AG04450 (cell line): ENCODE measurements around the gene KCTD1. TPM values are rescaled to one million over a fixed set of nuclear protein-coding genes. Genes with fewer than 3 reads are reported as not detected.

Experiments used
- CTCF ChIA-PET: fragments of 300-600, 350-600 bp; formaldehyde crosslinking; extraction: SDS; loops from one replicate; lab custom pipeline; 2022; ENCODE audit warnings: antibody characterized with exemption, inconsistent platforms; lab: Charles Lee
- POLR2A ChIA-PET: fragments of 350-600 bp; formaldehyde crosslinking; extraction: SDS; loops from one replicate; lab custom pipeline; 2021; ENCODE audit warnings: antibody characterized with exemption, inconsistent platforms; lab: Yijun Ruan, JAX
- DNase-seq: peaks from one replicate; pipeline ENCODE4 v3.0.0-alpha.2; 2011; ENCODE audit warnings: low read depth, low spot score
- H3K27ac ChIP-seq: one replicate; pipeline ENCODE4 v1.5.1; 2012; ENCODE audit warnings: low read depth, low read length, control low read depth
- H3K27me3 ChIP-seq: one replicate; pipeline ENCODE4 v1.6.0; 2012; ENCODE audit warnings: low read length; ENCODE audit not compliant: control insufficient read depth, insufficient read depth
- H3K4me3 ChIP-seq: 2 replicates; pipeline ENCODE4 v1.5.1; 2011; ENCODE audit warnings: mild to moderate bottlenecking, low read depth, low read length, control low read depth
- H3K9me3 ChIP-seq: 2 replicates; pipeline ENCODE4 v1.5.1; 2012; ENCODE audit warnings: low read length; ENCODE audit not compliant: control insufficient read depth, insufficient read depth
- CTCF ChIP-seq: IDR thresholded peaks from 2 replicates; pipeline ENCODE4 v1.5.1; 2011; ENCODE audit warnings: low read depth, low read length, control low read depth, inconsistent platforms
- polyA plus RNA-seq: library from polyadenylated mRNA; depleted of rRNA; stranded (reverse); fragments of >200 nt; gene quantifications from 2 replicates; pipeline ENCODE4 v1.2.3, GENCODE V29; 2011

Gene KCTD1
- polyA plus RNA-seq, 1 experiment: 5.0 TPM

- ChIA-PET POLR2A (no interaction called here), CTCF (interaction anchor here (0.6 to 1.9 kb wide), 3 partner anchors 32 to 167 kb away, joined by 3 to 7 read pairs (median 4); partner anchors contain the start of gene KCTD1)
- Histone ChIP-seq H3K9me3 (no peaks in the 10 kb centered on the region), H3K27me3 (no peaks in the 10 kb centered on the region), H3K27ac (no peak overlapping the region), H3K4me3 (no peak overlapping the region)
- no peak for TF ChIP-seq CTCF
- no peak for DNase-seq
These were observed 59.8 kb downstream of the KCTD1 start for GRCh38 chr18:26488417-26489009.

GRCh38 chr18:26487437-26487836 is 60.9 kb downstream of the KCTD1 start:
- no peaks in the 10 kb centered on the region for H3K9me3 ChIP-seq
- CTCF ChIA-PET: interaction anchor here (1.9 kb wide), 1 partner anchor 61 kb away, joined by 7 read pairs; the partner anchor contains the start of gene KCTD1
- DNase-seq: no peak
- no peak for TF ChIP-seq CTCF
- no peak overlapping the region for H3K4me3 ChIP-seq
- H3K27me3 ChIP-seq: no peaks in the 10 kb centered on the region
- no peak overlapping the region for H3K27ac ChIP-seq
- POLR2A ChIA-PET: no interaction called here

- no peak for DNase-seq
- no peak for TF ChIP-seq CTCF
These were observed 64.7 kb downstream of the KCTD1 start for GRCh38 chr18:26483633-26484032.

GRCh38 chr18:26482569-26482968 is 65.8 kb downstream of the KCTD1 start:
- ChIA-PET POLR2A (no interaction called here), CTCF (interaction anchor here (1.7 kb wide), 1 partner anchor 66 kb away, joined by 5 read pairs; the partner anchor contains the start of gene KCTD1)
- no peak for DNase-seq
- Histone ChIP-seq H3K27me3 (no peaks in the 10 kb centered on the region), H3K4me3 (no peak overlapping the region), H3K9me3 (peaks cover 3% of the 10 kb centered on the region; the same call in 1 of the 2 replicates), H3K27ac (no peak overlapping the region)
- no peak for TF ChIP-seq CTCF

More at GRCh38 chr18:26483633-26484032, 64.7 kb downstream of the KCTD1 start:
- no peaks in the 10 kb centered on the region for H3K27me3 ChIP-seq
- H3K9me3 ChIP-seq: peaks cover 3% of the 10 kb centered on the region; the same call in 1 of the 2 replicates
- POLR2A ChIA-PET: no interaction called here
- CTCF ChIA-PET: interaction anchor here (1.3 kb wide), 1 partner anchor 64 kb away, joined by 5 read pairs; the partner anchor contains the start of gene KCTD1
- H3K4me3 ChIP-seq: no peak overlapping the region
- no peak overlapping the region for H3K27ac ChIP-seq
